Globus pallidus (tissue), 1 donor: ENCODE data around the gene LITAFD.
A peak's percentile ranks its signal among the peaks of the same experiment; 100 is the strongest.

Experiments used
- DNase-seq: peaks from one replicate; pipeline ENCODE4 v3.0.0-alpha.2; 2015; ENCODE audit warnings: low spot score

LITAFD gene

DNA sequence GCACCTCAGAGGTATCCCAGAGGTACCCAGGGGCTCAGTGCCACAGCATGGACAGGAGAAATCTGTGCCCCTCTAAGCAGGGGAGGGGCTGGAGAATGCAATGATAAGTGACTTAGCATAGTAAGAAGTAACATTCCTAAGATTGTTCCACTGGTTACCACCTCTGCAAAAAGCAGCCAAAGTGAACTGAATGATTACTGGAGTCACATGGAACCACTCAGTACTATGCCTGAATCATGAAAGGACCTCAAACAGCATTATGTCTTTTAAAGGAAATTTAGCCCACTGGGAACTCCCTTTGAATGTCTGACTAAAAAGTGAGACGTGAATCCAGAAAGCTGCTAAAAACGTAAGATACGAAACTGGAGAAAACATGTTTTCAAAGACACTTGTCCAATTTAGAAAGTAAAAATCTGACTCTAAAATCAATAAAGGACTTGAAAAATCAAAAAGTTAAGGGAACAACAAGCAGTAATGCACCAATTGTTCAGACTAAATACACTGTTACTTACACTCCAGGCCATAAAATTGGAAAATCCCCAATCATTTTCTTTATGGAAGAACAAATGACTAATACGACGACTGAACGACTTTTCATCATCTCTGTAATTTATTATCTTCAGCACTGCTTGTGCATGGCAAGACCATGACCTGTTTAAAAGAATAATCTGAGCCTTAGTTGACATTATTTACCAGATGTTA lies 38.6 kb downstream of the LITAFD start:
- DNase-seq, result no peak

- DNase-seq, result no peak
These were observed 39.3 kb downstream of the LITAFD start for GRCh38 chr16:8921347-8921984.

DNA sequence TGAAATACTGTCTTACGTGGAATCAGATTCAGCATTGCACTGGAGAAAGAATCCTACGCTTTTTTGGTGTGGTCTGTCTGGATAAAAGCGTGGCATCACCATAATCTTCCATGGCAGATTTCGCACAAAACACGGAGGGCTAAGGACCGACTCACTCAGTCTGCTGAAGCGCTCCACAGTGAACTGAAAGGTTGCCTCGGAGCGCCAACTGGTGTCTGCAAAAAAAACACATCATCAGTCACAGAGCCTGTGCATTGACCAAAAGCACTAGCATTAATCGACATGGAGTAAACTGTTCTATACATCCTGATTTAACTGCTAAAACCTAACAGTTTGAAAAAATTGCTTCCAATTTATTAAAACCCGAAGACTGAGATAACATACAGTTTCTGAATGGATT lies 41.0 kb downstream of the LITAFD start:
- DNase-seq, result peak; percentile 14

DNA sequence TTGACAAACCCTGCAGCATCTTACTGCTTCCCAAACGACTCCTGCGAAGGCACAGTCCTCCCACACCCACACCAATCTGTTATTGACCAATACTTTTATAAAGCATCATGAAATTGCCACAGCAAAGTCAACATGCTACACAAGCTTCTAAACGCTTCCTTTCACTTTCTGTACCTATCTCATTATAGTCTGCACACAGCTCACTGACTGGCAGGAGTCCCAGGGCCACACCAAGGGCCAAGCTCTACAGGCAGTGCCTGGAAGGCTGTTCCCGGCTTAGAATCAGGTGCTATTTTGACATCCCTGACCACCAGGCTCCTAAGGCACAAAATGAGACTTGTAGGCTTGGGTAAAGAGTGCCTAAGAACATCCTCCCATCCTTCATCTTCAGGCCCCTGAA lies 42.1 kb downstream of the LITAFD start:
- DNase-seq, result peak; percentile 11

GRCh38 chr16:8925455-8925854 lies 43.3 kb downstream of the LITAFD start:
- DNase-seq, result no peak

DNA sequence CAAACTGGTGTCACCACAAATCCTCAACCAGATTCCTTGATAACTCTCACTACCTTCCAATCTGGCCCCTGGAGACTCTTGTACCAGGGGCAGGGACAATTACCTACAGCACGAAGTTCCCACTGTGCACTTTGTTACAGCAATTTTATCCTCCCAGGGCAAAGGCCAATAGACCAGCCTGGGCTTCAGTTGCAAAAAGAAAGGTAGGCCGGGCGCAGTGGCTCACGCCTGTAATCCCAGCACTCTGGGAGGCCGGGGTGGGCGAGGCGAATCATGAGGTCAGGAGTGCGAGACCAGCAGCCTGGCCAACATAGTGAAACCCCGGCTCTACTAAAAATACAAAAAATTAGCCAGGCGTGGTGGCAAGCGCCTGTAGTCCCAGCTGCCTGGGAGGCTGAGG lies 44.7 kb downstream of the LITAFD start:
- no peak for DNase-seq

DNA sequence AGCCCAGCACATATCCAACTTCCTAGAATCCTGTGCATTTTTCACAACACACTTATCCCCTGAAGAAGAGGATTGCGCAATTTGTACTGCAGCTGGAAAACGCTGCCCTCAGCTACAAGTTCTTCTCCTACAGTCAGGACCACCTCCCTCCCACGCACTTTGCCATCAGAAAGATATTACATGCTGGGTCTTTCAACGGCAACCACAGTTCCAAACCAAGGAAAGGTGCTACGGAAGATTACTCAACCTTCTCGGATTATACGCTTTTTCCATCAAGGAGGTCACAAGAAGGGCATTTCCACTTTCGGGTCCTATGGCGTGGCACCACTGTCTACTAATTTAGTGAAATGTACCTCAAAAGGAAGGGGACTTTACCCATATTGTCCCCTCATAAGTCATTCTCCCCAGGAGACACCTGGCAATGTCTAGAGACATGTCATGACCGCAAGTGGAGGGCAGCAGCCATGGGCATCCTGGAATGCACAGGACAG lies 46.4 kb downstream of the LITAFD start:
- no peak for DNase-seq

DNA sequence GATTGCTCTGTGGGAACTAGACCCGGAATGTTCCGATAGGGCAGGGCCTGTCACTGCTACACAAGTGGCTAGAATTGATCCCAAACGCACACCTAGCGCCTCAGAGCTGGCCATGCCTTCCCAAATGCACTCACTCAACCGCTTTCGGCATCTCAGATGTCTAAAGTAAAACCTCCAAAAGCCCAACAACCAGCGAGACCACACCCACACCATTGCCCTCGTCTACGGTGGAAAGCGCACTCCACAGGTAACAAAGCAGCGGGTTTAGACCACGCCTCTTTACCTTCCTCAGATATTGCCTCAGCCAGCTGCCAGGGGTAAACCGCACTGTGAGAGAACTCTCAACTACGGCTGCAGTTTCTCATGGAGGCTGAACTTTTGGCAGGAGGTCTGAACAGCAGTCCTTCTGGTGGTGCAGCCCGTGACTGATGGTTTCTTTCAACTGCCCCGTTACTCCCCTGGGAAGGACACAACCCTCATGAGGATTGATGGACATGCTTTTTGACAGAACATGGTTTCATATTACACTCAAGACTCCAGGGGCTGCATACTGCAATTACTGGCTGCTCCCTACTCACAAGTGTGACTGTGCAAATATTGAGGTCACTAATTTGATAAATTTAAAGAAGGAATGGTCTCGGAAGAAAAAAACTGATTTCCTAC lies 47.1 kb downstream of the LITAFD start:
- DNase-seq, result no peak

GRCh38 chr16:8931859-8932258 lies 49.7 kb downstream of the LITAFD start:
- peak; percentile 35 for DNase-seq

DNA sequence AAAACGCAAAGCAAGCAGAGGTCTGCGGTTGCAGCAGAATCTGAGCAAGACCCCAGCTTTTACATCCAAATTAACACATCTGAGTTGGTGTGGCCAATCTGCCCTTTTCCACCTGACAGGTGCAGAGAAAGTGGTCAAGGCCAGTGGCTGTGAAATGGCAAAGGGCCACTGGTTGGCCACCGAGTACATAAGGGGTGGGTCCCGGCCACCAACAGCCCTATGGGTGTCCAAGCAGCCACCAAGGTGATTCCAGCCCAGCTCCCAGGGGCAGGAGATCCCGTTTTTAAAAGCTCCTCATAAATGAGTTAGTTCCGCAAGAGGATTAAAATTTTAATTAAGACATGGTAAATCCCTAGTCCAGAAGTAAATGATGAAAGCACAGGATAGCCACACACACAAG lies 52.5 kb downstream of the LITAFD start:
- DNase-seq, result no peak
